HG03095 (cell line): ENCODE data around the gene PRDX2.

Experiments
- ATAC-seq: cut with Tn5 transposase; IDR thresholded peaks from one replicate; pipeline ENCODE4 v1.9.1; 2021; ENCODE audit warnings: moderate library complexity; ENCODE audit not compliant: unreplicated experiment

PRDX2 gene

GRCh38 chr19:12782174-12782423 is 19.5 kb downstream of the PRDX2 start:
- ATAC-seq: no peak

GRCh38 chr19:12779162-12779993 is 22.2 kb downstream of the PRDX2 start:
- no peak for ATAC-seq

- ATAC-seq: no peak
These were observed 22.8 kb downstream of the PRDX2 start for GRCh38 chr19:12778905-12779161.

- no peak for ATAC-seq
These were observed 23.3 kb downstream of the PRDX2 start for GRCh38 chr19:12778017-12778904.

- ATAC-seq: no peak
These were observed 24.2 kb downstream of the PRDX2 start for GRCh38 chr19:12777217-12778016.

- ATAC-seq: no peak
These were observed 26.7 kb downstream of the PRDX2 start, which contains the start of gene HOOK2 for GRCh38 chr19:12774588-12775555. Gene HOOK2 (minus strand): TSS chr19:12775552. CDS start chr19:12775449, 103 bp downstream.

- no peak for ATAC-seq
These were observed 28.0 kb downstream of the PRDX2 start for GRCh38 chr19:12773571-12773970.

- no peak for ATAC-seq
These were observed 29.3 kb downstream of the PRDX2 start for GRCh38 chr19:12772323-12772722.

- ATAC-seq: no peak
These were observed 30.7 kb downstream of the PRDX2 start for GRCh38 chr19:12770922-12771321.

- ATAC-seq: no peak
These were observed 31.9 kb downstream of the PRDX2 start for GRCh38 chr19:12769689-12770088.

- no peak for ATAC-seq
These were observed 33.9 kb downstream of the PRDX2 start for GRCh38 chr19:12767666-12768065.

- no peak for ATAC-seq
These were observed 34.5 kb downstream of the PRDX2 start for GRCh38 chr19:12767150-12767549.

GRCh38 chr19:12766051-12766521 is 35.5 kb downstream of the PRDX2 start:
- ATAC-seq: peak; percentile 52

GRCh38 chr19:12764698-12765097 is 36.9 kb downstream of the PRDX2 start:
- no peak for ATAC-seq

GRCh38 chr19:12763100-12763499 is 38.5 kb downstream of the PRDX2 start:
- ATAC-seq: no peak

GRCh38 chr19:12759686-12760085 is 41.9 kb downstream of the PRDX2 start:
- no peak for ATAC-seq

- ATAC-seq: no peak
These were observed 43.9 kb downstream of the PRDX2 start for GRCh38 chr19:12757544-12758274.

- ATAC-seq: no peak
These were observed 45.3 kb downstream of the PRDX2 start for GRCh38 chr19:12756150-12756883.
